GM12878 (cell line): Measurements from ENCODE around the gene CCNB1. TPM values are rescaled to one million over a fixed set of nuclear protein-coding genes. Genes with fewer than 3 reads are reported as not detected.

Source experiments
- CBX3 ChIP-seq: fragments of 200-600 bp; sonication (generic); IDR thresholded peaks from 2 replicates; pipeline ENCODE4 v1.6.1; 2016; ENCODE audit warnings: low read depth, borderline replicate concordance
- IKZF2 ChIP-seq, 2 experiments: fragments of 450-650 bp; IDR thresholded peaks; 2 replicates each; pipeline ENCODE4 v1.6.1; 2017; ENCODE audit warnings: mild to moderate bottlenecking in 2 of 2, moderate library complexity in 2 of 2
- JUNB ChIP-seq: IDR thresholded peaks from 2 replicates; pipeline ENCODE4 v1.6.1; 2016; ENCODE audit warnings: antibody characterized with exemption, mild to moderate bottlenecking
- SRF ChIP-seq, 2 experiments: IDR thresholded peaks; 2 replicates each; pipeline ENCODE4 v1.6.1; 2011; ENCODE audit warnings: low read depth in 2 of 2, low read length in 2 of 2, mild to moderate bottlenecking in 1 of 2, moderate library complexity in 1 of 2
- TARDBP ChIP-seq: IDR thresholded peaks from 2 replicates; pipeline ENCODE4 v1.6.1; 2016; ENCODE audit warnings: borderline replicate concordance
- ZNF592 ChIP-seq: fragments of 450-650 bp; IDR thresholded peaks from 2 replicates; pipeline ENCODE4 v1.6.1; 2017; ENCODE audit warnings: mild to moderate bottlenecking, moderate library complexity
- polyA plus RNA-seq, 11 experiments: library from polyadenylated mRNA; depleted of rRNA in 4 of 11; unstranded in 6 of 11; stranded (reverse) in 5 of 11; fragments of >200 nt; fragmentation: Nextera tagmentation in 4 of 11; fragmentation: Illumina TruSeq in 1 of 11; extraction: Ambion mirVana in 4 of 11; extraction: Trizol in 1 of 11; gene quantifications; 1 replicate in 1 of 11; 2 replicates in 10 of 11; pipeline versions ENCODE4 v1.2.1 to v1.2.3, GENCODE V29; 2011 to 2016; ENCODE audit warnings: inconsistent platforms in 2 of 11, missing spikeins in 2 of 11, low read depth in 1 of 11
- total RNA-seq, 4 experiments: library from RNA; depleted of rRNA in 3 of 4; stranded (reverse); fragments of >200 nt in 3 of 4; fragmentation: Illumina TruSeq in 1 of 4; extraction: Trizol in 1 of 4; gene quantifications; 2 replicates each; pipeline versions ENCODE4 v1.2.1 to v1.2.3, GENCODE V29; 2013 to 2021
- TF ChIP-seq, protein P1 (sequence below): fragments of 450-650 bp; IDR thresholded peaks from 2 replicates; pipeline ENCODE4 v1.6.1; 2016; ENCODE audit warnings: mild to moderate bottlenecking

Gene CCNB1
- total and polyA plus RNA-seq, 10 of the 15 experiments (the other 5 are each of a cell fraction or from before 2014, with no cell fraction given): 148 to 403 (median 210) TPM

DNA sequence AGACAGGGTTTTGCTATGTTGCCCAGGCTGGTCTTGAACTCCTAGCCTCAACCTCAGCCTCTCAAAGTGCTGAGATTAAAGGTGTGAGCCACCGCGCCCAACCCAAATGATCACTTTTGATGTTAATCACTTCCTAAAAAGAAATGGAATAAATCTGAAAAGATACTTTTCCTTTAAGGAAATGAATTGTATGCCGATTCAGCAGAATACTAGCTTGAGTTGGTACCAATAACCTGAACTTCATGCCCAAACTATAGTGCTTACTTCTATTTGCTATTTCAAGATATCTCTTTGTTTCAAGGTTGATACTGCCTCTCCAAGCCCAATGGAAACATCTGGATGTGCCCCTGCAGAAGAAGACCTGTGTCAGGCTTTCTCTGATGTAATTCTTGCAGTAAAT lies 4.0 kb downstream of the CCNB1 start (continued):
- TF ChIP-seq IKZF2 (IDR thresholded peaks at IDR 0.05) (no peak), JUNB (no peak), SRF (IDR thresholded peaks at IDR 0.05; ENCODE audit: low read depth in 2 of 2, low read length in 2 of 2) (no peak), TARDBP (no peak), ZNF592 (no peak), CBX3 (no peak)
- TF ChIP-seq, protein P1, sequence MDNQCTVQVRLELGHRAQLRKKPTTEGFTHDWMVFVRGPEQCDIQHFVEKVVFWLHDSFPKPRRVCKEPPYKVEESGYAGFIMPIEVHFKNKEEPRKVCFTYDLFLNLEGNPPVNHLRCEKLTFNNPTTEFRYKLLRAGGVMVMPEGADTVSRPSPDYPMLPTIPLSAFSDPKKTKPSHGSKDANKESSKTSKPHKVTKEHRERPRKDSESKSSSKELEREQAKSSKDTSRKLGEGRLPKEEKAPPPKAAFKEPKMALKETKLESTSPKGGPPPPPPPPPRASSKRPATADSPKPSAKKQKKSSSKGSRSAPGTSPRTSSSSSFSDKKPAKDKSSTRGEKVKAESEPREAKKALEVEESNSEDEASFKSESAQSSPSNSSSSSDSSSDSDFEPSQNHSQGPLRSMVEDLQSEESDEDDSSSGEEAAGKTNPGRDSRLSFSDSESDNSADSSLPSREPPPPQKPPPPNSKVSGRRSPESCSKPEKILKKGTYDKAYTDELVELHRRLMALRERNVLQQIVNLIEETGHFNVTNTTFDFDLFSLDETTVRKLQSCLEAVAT: no peak
- TF ChIP-seq, all 136 proteins: peak for 0
